Hepatocyte (in vitro differentiated cells): ENCODE data around the gene ZNF865.

Experiments used
- EZH2 ChIP-seq: fragments of 200-600 bp; sonication (generic); IDR thresholded peaks from 2 replicates; pipeline ENCODE4 v1.6.1; 2016; ENCODE audit warnings: antibody characterized with exemption, mild to moderate bottlenecking, borderline replicate concordance
- EZH2phosphoT487 ChIP-seq: fragments of 200-600 bp; sonication (generic); IDR thresholded peaks from one replicate; pipeline ENCODE4 v1.6.1; 2018; ENCODE audit warnings: antibody characterized with exemption, mild to moderate bottlenecking, low read depth, moderate library complexity; ENCODE audit not compliant: unreplicated experiment, severe bottlenecking
- TF ChIP-seq, protein P1 (sequence below): fragments of 200-600 bp; sonication (generic); IDR thresholded peaks from 2 replicates; pipeline ENCODE4 v1.5.1; 2016; ENCODE audit warnings: antibody characterized with exemption, mild to moderate bottlenecking; ENCODE audit not compliant: poor library complexity

DNA sequence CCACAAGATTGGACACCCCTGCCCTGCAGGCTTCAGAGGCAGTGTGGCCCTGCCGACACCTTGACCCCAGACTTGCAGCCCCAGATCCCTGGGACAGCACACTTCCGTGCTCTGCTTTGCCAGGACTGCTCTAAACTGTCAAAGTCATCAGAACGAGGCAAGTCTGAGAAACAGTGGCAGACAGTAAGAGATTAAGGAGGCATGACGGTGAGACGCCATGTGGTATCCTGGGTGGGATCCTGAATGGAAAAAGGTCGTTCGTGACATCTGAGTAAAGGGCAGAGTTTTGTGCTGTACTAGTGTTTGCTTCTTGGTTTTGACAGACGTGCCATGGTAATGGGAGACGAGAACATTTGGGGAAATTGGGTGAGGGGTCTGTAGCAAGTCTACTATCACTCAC is 38.6 kb upstream of the ZNF865 start:
- TF ChIP-seq, protein P1, sequence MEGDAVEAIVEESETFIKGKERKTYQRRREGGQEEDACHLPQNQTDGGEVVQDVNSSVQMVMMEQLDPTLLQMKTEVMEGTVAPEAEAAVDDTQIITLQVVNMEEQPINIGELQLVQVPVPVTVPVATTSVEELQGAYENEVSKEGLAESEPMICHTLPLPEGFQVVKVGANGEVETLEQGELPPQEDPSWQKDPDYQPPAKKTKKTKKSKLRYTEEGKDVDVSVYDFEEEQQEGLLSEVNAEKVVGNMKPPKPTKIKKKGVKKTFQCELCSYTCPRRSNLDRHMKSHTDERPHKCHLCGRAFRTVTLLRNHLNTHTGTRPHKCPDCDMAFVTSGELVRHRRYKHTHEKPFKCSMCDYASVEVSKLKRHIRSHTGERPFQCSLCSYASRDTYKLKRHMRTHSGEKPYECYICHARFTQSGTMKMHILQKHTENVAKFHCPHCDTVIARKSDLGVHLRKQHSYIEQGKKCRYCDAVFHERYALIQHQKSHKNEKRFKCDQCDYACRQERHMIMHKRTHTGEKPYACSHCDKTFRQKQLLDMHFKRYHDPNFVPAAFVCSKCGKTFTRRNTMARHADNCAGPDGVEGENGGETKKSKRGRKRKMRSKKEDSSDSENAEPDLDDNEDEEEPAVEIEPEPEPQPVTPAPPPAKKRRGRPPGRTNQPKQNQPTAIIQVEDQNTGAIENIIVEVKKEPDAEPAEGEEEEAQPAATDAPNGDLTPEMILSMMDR: no peak
- no peak for TF ChIP-seq EZH2
- TF ChIP-seq EZH2phosphoT487: no peak
